Measurements from ENCODE around the gene FRMD3.
A peak's percentile ranks its signal among the peaks of the same experiment; 100 is the strongest.
"Not testable (repeated sequence)": the region's sequence is repeated elsewhere in the genome, so short reads cannot be mapped to it uniquely, and the experiment has no call there.

The FRMD3 gene

GRCh38 chr9:83367326-83367725, 170.9 kb downstream of the FRMD3 start:
- Histone ChIP-seq H4K91ac (ENCODE audit: low read length) (no peak overlapping the region), H3K4me1 (ENCODE audit: control insufficient read depth, insufficient read depth, low read depth, low read length) (no peaks in the 10 kb centered on the region), H3K4me3 (ENCODE audit: insufficient read depth in 1 of 2, low read depth in 1 of 2, low read length in 2 of 2) (no peak overlapping the region), H3K27me3 (ENCODE audit: control insufficient read depth in 1 of 2, insufficient read depth in 1 of 2, low read length in 2 of 2) (no peaks in the 10 kb centered on the region), H3K14ac (ENCODE audit: low read length in 2 of 2) (no peak overlapping the region), H2BK15ac (ENCODE audit: low read depth, poor library complexity, severe bottlenecking) (no peak overlapping the region), H2BK120ac (ENCODE audit: low read depth, low read length) (no peak overlapping the region), H2AK5ac (ENCODE audit: low read length, severe bottlenecking) (no peak overlapping the region), H3K23ac (ENCODE audit: low read length in 2 of 2) (no peak overlapping the region), H3K4me2 (ENCODE audit: low read length, poor library complexity, severe bottlenecking) (no peak overlapping the region), H3K36me3 (ENCODE audit: control insufficient read depth in 1 of 2, insufficient read depth in 2 of 2, low read depth in 1 of 2, low read length in 2 of 2) (no peaks in the 10 kb centered on the region), H3K9ac (ENCODE audit: low read length) (no peak overlapping the region), H3K4ac (ENCODE audit: low read depth in 1 of 2, low read length in 2 of 2) (no peak overlapping the region), H3K27ac (ENCODE audit: low read length, poor library complexity, severe bottlenecking) (no peak overlapping the region), H3K18ac (ENCODE audit: low read depth in 1 of 2, low read length in 2 of 2) (no peak overlapping the region), H3K9me3 (ENCODE audit: control insufficient read depth, low read length) (no peaks in the 10 kb centered on the region), H2BK12ac (ENCODE audit: low read length in 2 of 2) (no peak overlapping the region), H3K79me1 (replicated peaks; ENCODE audit: low read length, poor library complexity, severe bottlenecking) (no peaks in the 10 kb centered on the region), H2BK5ac (ENCODE audit: low read depth, low read length, poor library complexity, severe bottlenecking) (no peak overlapping the region), H2AFZ (ENCODE audit: low read depth, low read length) (no peak overlapping the region), H4K8ac (ENCODE audit: low read length) (no peak overlapping the region)
- no peak for DNase-seq
- no CpG with 5 or more reads among the region's 2 CpGs for WGBS

- Histone ChIP-seq H2AK5ac (ENCODE audit: low read length, severe bottlenecking) (no peak overlapping the region), H2BK12ac (ENCODE audit: low read length in 2 of 2) (no peak overlapping the region), H3K4me2 (ENCODE audit: low read length, poor library complexity, severe bottlenecking) (no peak overlapping the region), H3K27ac (ENCODE audit: low read length, poor library complexity, severe bottlenecking) (no peak overlapping the region), H4K8ac (ENCODE audit: low read length) (no peak overlapping the region), H3K79me1 (replicated peaks; ENCODE audit: low read length, poor library complexity, severe bottlenecking) (no peaks in the 10 kb centered on the region), H3K27me3 (ENCODE audit: control insufficient read depth in 1 of 2, insufficient read depth in 1 of 2, low read length in 2 of 2) (no peaks in the 10 kb centered on the region), H3K4me1 (ENCODE audit: control insufficient read depth, insufficient read depth, low read depth, low read length) (no peaks in the 10 kb centered on the region), H2BK120ac (ENCODE audit: low read depth, low read length) (no peak overlapping the region), H2AFZ (ENCODE audit: low read depth, low read length) (no peak overlapping the region), H4K91ac (ENCODE audit: low read length) (no peak overlapping the region), H3K4ac (ENCODE audit: low read depth in 1 of 2, low read length in 2 of 2) (no peak overlapping the region), H2BK15ac (ENCODE audit: low read depth, poor library complexity, severe bottlenecking) (no peak overlapping the region), H2BK5ac (ENCODE audit: low read depth, low read length, poor library complexity, severe bottlenecking) (no peak overlapping the region), H3K36me3 (ENCODE audit: control insufficient read depth in 1 of 2, insufficient read depth in 2 of 2, low read depth in 1 of 2, low read length in 2 of 2) (no peaks in the 10 kb centered on the region), H3K14ac (ENCODE audit: low read length in 2 of 2) (peak overlapping the region in 1 of 2 experiments; percentile 41), H3K23ac (ENCODE audit: low read length in 2 of 2) (no peak overlapping the region), H3K4me3 (ENCODE audit: insufficient read depth in 1 of 2, low read depth in 1 of 2, low read length in 2 of 2) (no peak overlapping the region), H3K18ac (ENCODE audit: low read depth in 1 of 2, low read length in 2 of 2) (no peak overlapping the region), H3K9me3 (ENCODE audit: control insufficient read depth, low read length) (no peaks in the 10 kb centered on the region), H3K9ac (ENCODE audit: low read length) (no peak overlapping the region)
- DNase-seq = no peak
Measured at GRCh38 chr9:83362341-83362995, 175.7 kb downstream of the FRMD3 start.

- H4K8ac ChIP-seq (ENCODE audit: low read length) = no peak overlapping the region
- H2BK12ac ChIP-seq (ENCODE audit: low read length in 2 of 2) = no peak overlapping the region
- no peak overlapping the region for H2BK15ac ChIP-seq (ENCODE audit: low read depth, poor library complexity, severe bottlenecking)
- no peak overlapping the region for H2AFZ ChIP-seq (ENCODE audit: low read depth, low read length)
- no peak for DNase-seq
- H2BK120ac ChIP-seq (ENCODE audit: low read depth, low read length) = no peak overlapping the region
- no peak overlapping the region for H3K4ac ChIP-seq (ENCODE audit: low read depth in 1 of 2, low read length in 2 of 2)
- no peak overlapping the region for H3K27ac ChIP-seq (ENCODE audit: low read length, poor library complexity, severe bottlenecking)
- H3K4me1 ChIP-seq (ENCODE audit: control insufficient read depth, insufficient read depth, low read depth, low read length) = no peaks in the 10 kb centered on the region
- H3K4me2 ChIP-seq (ENCODE audit: low read length, poor library complexity, severe bottlenecking) = no peak overlapping the region
- H3K27me3 ChIP-seq (ENCODE audit: control insufficient read depth in 1 of 2, insufficient read depth in 1 of 2, low read length in 2 of 2) = no peaks in the 10 kb centered on the region
- no peak overlapping the region for H3K14ac ChIP-seq (ENCODE audit: low read length in 2 of 2)
- H3K79me1 ChIP-seq (replicated peaks; ENCODE audit: low read length, poor library complexity, severe bottlenecking) = no peaks in the 10 kb centered on the region
- H4K91ac ChIP-seq (ENCODE audit: low read length) = no peak overlapping the region
- no peak overlapping the region for H3K9ac ChIP-seq (ENCODE audit: low read length)
- H2AK5ac ChIP-seq (ENCODE audit: low read length, severe bottlenecking) = no peak overlapping the region
- H3K18ac ChIP-seq (ENCODE audit: low read depth in 1 of 2, low read length in 2 of 2) = no peak overlapping the region
- H3K23ac ChIP-seq (ENCODE audit: low read length in 2 of 2) = no peak overlapping the region
- no peaks in the 10 kb centered on the region for H3K36me3 ChIP-seq (ENCODE audit: control insufficient read depth in 1 of 2, insufficient read depth in 2 of 2, low read depth in 1 of 2, low read length in 2 of 2)
- no peaks in the 10 kb centered on the region for H3K9me3 ChIP-seq (ENCODE audit: control insufficient read depth, low read length)
- no peak overlapping the region for H2BK5ac ChIP-seq (ENCODE audit: low read depth, low read length, poor library complexity, severe bottlenecking)
- H3K4me3 ChIP-seq (ENCODE audit: insufficient read depth in 1 of 2, low read depth in 1 of 2, low read length in 2 of 2) = no peak overlapping the region
- 81% methylated on average over 3 of the region's 3 CpGs for WGBS
Measured at GRCh38 chr9:83359039-83359438, 179.2 kb downstream of the FRMD3 start.

GRCh38 chr9:83358493-83358892, 179.7 kb downstream of the FRMD3 start:
- not testable (repeated sequence) for H3K4me2 ChIP-seq (ENCODE audit: low read length, poor library complexity, severe bottlenecking); DNase-seq; H3K4me3 ChIP-seq (ENCODE audit: insufficient read depth in 1 of 2, low read depth in 1 of 2, low read length in 2 of 2); H2AFZ ChIP-seq (ENCODE audit: low read depth, low read length); H3K23ac ChIP-seq (ENCODE audit: low read length in 2 of 2); H3K79me1 ChIP-seq (replicated peaks; ENCODE audit: low read length, poor library complexity, severe bottlenecking); H3K9me3 ChIP-seq (ENCODE audit: control insufficient read depth, low read length); H4K8ac ChIP-seq (ENCODE audit: low read length); H2BK120ac ChIP-seq (ENCODE audit: low read depth, low read length); H3K4ac ChIP-seq (ENCODE audit: low read depth in 1 of 2, low read length in 2 of 2); H3K9ac ChIP-seq (ENCODE audit: low read length); H2BK12ac ChIP-seq (ENCODE audit: low read length in 2 of 2); H2BK15ac ChIP-seq (ENCODE audit: low read depth, poor library complexity, severe bottlenecking); H4K91ac ChIP-seq (ENCODE audit: low read length); H3K4me1 ChIP-seq (ENCODE audit: control insufficient read depth, insufficient read depth, low read depth, low read length); H3K27me3 ChIP-seq (ENCODE audit: control insufficient read depth in 1 of 2, insufficient read depth in 1 of 2, low read length in 2 of 2); H3K36me3 ChIP-seq (ENCODE audit: control insufficient read depth in 1 of 2, insufficient read depth in 2 of 2, low read depth in 1 of 2, low read length in 2 of 2); H3K14ac ChIP-seq (ENCODE audit: low read length in 2 of 2); H3K27ac ChIP-seq (ENCODE audit: low read length, poor library complexity, severe bottlenecking); H2AK5ac ChIP-seq (ENCODE audit: low read length, severe bottlenecking); H3K18ac ChIP-seq (ENCODE audit: low read depth in 1 of 2, low read length in 2 of 2); H2BK5ac ChIP-seq (ENCODE audit: low read depth, low read length, poor library complexity, severe bottlenecking)
- 92% methylated on average over 3 of the region's 4 CpGs for WGBS
